B cell (primary cell): Measurements from ENCODE around the gene TXLNA. TPM values are rescaled to one million over a fixed set of nuclear protein-coding genes. Genes with fewer than 3 reads are reported as not detected.

ENCODE experiments used
- ATAC-seq: fragments of 200-7000 bp; cut with Tn5 transposase; one replicate; pipeline ENCODE4 v1.10.0; 2021; ENCODE audit warnings: low read depth, mild to moderate bottlenecking, moderate number of reproducible peaks, moderate library complexity
- CTCF ChIA-PET: fragments of 350-600 bp; sonication (Branson Sonifier 250); formaldehyde crosslinking; loops from one replicate; lab custom pipeline; 2021; ENCODE audit warnings: antibody characterized with exemption, inconsistent platforms; lab: Charles Lee
- POLR2A ChIA-PET: fragments of 350-600 bp; sonication (Branson Sonifier 250); formaldehyde crosslinking; loops from one replicate; lab custom pipeline; 2021; ENCODE audit warnings: antibody characterized with exemption; lab: Charles Lee
- DNase-seq: peaks from one replicate; pipeline ENCODE4 v3.0.0; 2013
- H2AFZ ChIP-seq: 2 replicates; pipeline ENCODE4 v1.6.1; 2012; ENCODE audit warnings: mild to moderate bottlenecking, low read depth, low read length; ENCODE audit not compliant: insufficient read depth, poor library complexity, severe bottlenecking
- H3K27ac ChIP-seq, 2 donors: 1 replicate in 1 of 2; 2 replicates in 1 of 2; pipeline ENCODE4 v1.5.1; 2012 to 2013; ENCODE audit warnings: low read length in 2 of 2, mild to moderate bottlenecking in 2 of 2, moderate library complexity in 1 of 2
- H3K27me3 ChIP-seq, 4 experiments: fragments of 200-600 bp in 1 of 4; sonication (generic) in 1 of 4; replicated peaks in 1 of 4; 1 replicate in 2 of 4; 2 replicates in 2 of 4; pipeline versions ENCODE4 v1.6.1 to v1.7.0; 2013 to 2016; ENCODE audit warnings: low read length in 3 of 4, mild to moderate bottlenecking in 2 of 4, mixed read lengths in 1 of 4, moderate library complexity in 1 of 4; ENCODE audit not compliant: insufficient read depth in 4 of 4, control insufficient read depth in 3 of 4; ENCODE audit errors: control extremely low read depth in 1 of 4
- H3K36me3 ChIP-seq, 2 experiments: replicated peaks in 1 of 2; 1 replicate in 1 of 2; 2 replicates in 1 of 2; pipeline versions ENCODE4 v1.6.1 to v1.7.1; 2013; ENCODE audit warnings: low read length in 1 of 2; ENCODE audit not compliant: insufficient read depth in 2 of 2, control insufficient read depth in 1 of 2; ENCODE audit errors: control extremely low read depth in 1 of 2, extremely low read depth in 1 of 2
- H3K4me1 ChIP-seq, 2 donors: fragments of 200-600 bp in 1 of 2; sonication (generic) in 1 of 2; 1 replicate in 1 of 2; 2 replicates in 1 of 2; pipeline versions ENCODE4 v1.5.1 to v1.6.1; 2013 to 2017; ENCODE audit warnings: low read length in 2 of 2; ENCODE audit not compliant: control insufficient read depth in 2 of 2, insufficient read depth in 2 of 2
- H3K4me2 ChIP-seq: replicated peaks from 2 replicates; pipeline ENCODE3; 2012; ENCODE audit warnings: mild to moderate bottlenecking, low read depth, low read length; ENCODE audit not compliant: poor library complexity, severe bottlenecking
- H3K4me3 ChIP-seq, 5 experiments: fragments of 200-600 bp in 1 of 5; sonication (generic) in 1 of 5; 1 replicate in 3 of 5; 2 replicates in 2 of 5; pipeline versions ENCODE4 v1.5.1 to v1.7.0; 2011 to 2016; ENCODE audit warnings: low read length in 4 of 5, mild to moderate bottlenecking in 4 of 5, low read depth in 2 of 5, control low read depth in 1 of 5, moderate library complexity in 1 of 5; ENCODE audit not compliant: insufficient read depth in 1 of 5; ENCODE audit errors: control extremely low read depth in 1 of 5, extremely low read depth in 1 of 5
- H3K79me2 ChIP-seq: fragments of 200-600 bp; sonication (generic); one replicate; pipeline ENCODE4 v1.6.0; 2016; ENCODE audit warnings: low read length; ENCODE audit not compliant: control insufficient read depth, insufficient read depth
- H3K9ac ChIP-seq: fragments of 200-600 bp; sonication (generic); 2 replicates; pipeline ENCODE4 v1.6.1; 2017; ENCODE audit warnings: mild to moderate bottlenecking, low read length, moderate library complexity
- H3K9me3 ChIP-seq, 3 donors: one replicate each; pipeline versions ENCODE4 v1.6.1 to v1.7.1; 2013; ENCODE audit warnings: low read length in 2 of 3; ENCODE audit not compliant: control insufficient read depth in 2 of 3, insufficient read depth in 1 of 3; ENCODE audit errors: control extremely low read depth in 1 of 3
- H4K20me1 ChIP-seq: 2 replicates; pipeline ENCODE4 v1.6.0; 2012; ENCODE audit warnings: mild to moderate bottlenecking, low read length; ENCODE audit not compliant: insufficient read depth, control insufficient read depth, poor library complexity, severe bottlenecking
- H3K27ac Mint-ChIP-seq: one replicate; pipeline ENCODE4 v1.8.0; 2021; ENCODE audit warnings: mixed read lengths
- H3K27me3 Mint-ChIP-seq: one replicate; pipeline ENCODE4 v1.8.0; 2021; ENCODE audit warnings: mixed read lengths
- H3K4me1 Mint-ChIP-seq: one replicate; pipeline ENCODE4 v1.8.0; 2021; ENCODE audit warnings: mixed read lengths
- H3K4me3 Mint-ChIP-seq: one replicate; pipeline ENCODE4 v1.8.0; 2021; ENCODE audit warnings: mixed read lengths
- H3K9me3 Mint-ChIP-seq: one replicate; pipeline ENCODE4 v1.8.0; 2022; ENCODE audit warnings: mixed read lengths; ENCODE audit not compliant: insufficient read depth
- EZH2 ChIP-seq: IDR thresholded peaks from 2 replicates; pipeline ENCODE4 v1.6.1; 2012; ENCODE audit warnings: borderline replicate concordance, low read depth, mild to moderate bottlenecking, moderate library complexity, low read length; ENCODE audit not compliant: insufficient read depth, poor library complexity, severe bottlenecking
- WGBS: methylation state at CpG from one replicate; pipeline ENCODE4 v1.1.5; 2013; ENCODE audit warnings: missing lambda C conversion rate; ENCODE audit not compliant: insufficient coverage; 5-methylcytosine and 5-hydroxymethylcytosine counted together
- intact Hi-C: fragments of 100-400 bp; cut with micrococcal nuclease; formaldehyde crosslinking; loops from one replicate; pipeline ENCODE4 v1.10.0; 2022
- polyA plus RNA-seq: library from polyadenylated mRNA; depleted of rRNA; stranded (reverse); fragments of >200 nt; gene quantifications from 2 replicates; pipeline ENCODE4 v1.2.3, GENCODE V29; 2012
- total RNA-seq, 2 donors: library from RNA; stranded (reverse); fragments of 120-200 nt in 1 of 2; gene quantifications; 1 replicate in 1 of 2; 2 replicates in 1 of 2; pipeline versions ENCODE4 v1.2.3 to v1.2.4, GENCODE V29; 2013 to 2022
- TF ChIP-seq, protein P1 (sequence below): fragments of 200-600 bp; IDR thresholded peaks from one replicate; pipeline ENCODE4 v1.8.0; 2022; ENCODE audit warnings: antibody characterized with exemption, mild to moderate bottlenecking

Gene TXLNA
- total and polyA plus RNA-seq, 2 donors (not counting 1 experiment from before 2014, with no cell fraction given) = 23.0 to 38.3 TPM

DNA sequence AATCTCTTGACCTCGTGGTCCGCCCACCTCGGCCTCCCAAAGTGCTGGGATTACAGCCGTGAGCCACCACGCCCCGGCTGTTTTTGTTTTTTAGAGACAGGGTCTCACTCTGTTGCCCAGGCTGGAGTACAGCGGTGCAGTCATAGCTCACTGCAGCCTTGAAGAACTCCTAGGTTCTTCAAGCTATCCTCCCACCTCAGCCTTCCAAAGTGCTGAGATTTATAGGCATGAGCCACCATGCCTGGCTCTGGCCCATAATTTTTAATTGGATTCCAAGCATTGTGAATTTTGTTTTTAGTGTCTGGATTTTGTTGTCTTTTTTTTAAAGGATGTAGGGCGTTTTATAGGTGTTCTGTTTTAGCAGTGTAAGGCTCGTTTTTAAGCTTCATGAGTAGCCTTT lies 28.6 kb upstream of the TXLNA start:
- TF ChIP-seq, protein P1, sequence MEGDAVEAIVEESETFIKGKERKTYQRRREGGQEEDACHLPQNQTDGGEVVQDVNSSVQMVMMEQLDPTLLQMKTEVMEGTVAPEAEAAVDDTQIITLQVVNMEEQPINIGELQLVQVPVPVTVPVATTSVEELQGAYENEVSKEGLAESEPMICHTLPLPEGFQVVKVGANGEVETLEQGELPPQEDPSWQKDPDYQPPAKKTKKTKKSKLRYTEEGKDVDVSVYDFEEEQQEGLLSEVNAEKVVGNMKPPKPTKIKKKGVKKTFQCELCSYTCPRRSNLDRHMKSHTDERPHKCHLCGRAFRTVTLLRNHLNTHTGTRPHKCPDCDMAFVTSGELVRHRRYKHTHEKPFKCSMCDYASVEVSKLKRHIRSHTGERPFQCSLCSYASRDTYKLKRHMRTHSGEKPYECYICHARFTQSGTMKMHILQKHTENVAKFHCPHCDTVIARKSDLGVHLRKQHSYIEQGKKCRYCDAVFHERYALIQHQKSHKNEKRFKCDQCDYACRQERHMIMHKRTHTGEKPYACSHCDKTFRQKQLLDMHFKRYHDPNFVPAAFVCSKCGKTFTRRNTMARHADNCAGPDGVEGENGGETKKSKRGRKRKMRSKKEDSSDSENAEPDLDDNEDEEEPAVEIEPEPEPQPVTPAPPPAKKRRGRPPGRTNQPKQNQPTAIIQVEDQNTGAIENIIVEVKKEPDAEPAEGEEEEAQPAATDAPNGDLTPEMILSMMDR = no peak
- TF ChIP-seq EZH2 = no peak
- Mint-ChIP-seq H3K4me3 (no peak overlapping the region), H3K27ac (no peak overlapping the region), H3K4me1 (peaks cover 8% of the 10 kb centered on the region), H3K27me3 (no peaks in the 10 kb centered on the region), H3K9me3 (peaks cover 3% of the 10 kb centered on the region)
- 97% methylated on average over 7 of the region's 9 CpGs for WGBS
- H3K27me3 ChIP-seq = no peaks in the 10 kb centered on the region
- intact Hi-C loops = no loop called here
- CTCF ChIA-PET = interaction anchor here (0.6 to 1.1 kb wide), 3 partner anchors 42 to 370 kb away, joined by 3 to 4 read pairs (median 3); no protein-coding TSS in a partner anchor
- H4K20me1 ChIP-seq = peaks cover 68% of the 10 kb centered on the region
- H3K4me2 ChIP-seq = no peak overlapping the region
- peaks cover 80% of the 10 kb centered on the region for H3K79me2 ChIP-seq
- H3K27ac ChIP-seq = no peak overlapping the region
- POLR2A ChIA-PET = no interaction called here
- DNase-seq = no peak
- no peaks in the 10 kb centered on the region for H3K4me1 ChIP-seq
- H3K9me3 ChIP-seq = peaks cover 2 to 25% (median 14%) of the 10 kb centered on the region in 3 donors
- no peak overlapping the region for H2AFZ ChIP-seq
- no peak overlapping the region for H3K9ac ChIP-seq
- H3K36me3 ChIP-seq = peaks cover 2 to 16% of the 10 kb centered on the region in 2 experiments
- H3K4me3 ChIP-seq = no peak overlapping the region
- no peak for ATAC-seq

DNA sequence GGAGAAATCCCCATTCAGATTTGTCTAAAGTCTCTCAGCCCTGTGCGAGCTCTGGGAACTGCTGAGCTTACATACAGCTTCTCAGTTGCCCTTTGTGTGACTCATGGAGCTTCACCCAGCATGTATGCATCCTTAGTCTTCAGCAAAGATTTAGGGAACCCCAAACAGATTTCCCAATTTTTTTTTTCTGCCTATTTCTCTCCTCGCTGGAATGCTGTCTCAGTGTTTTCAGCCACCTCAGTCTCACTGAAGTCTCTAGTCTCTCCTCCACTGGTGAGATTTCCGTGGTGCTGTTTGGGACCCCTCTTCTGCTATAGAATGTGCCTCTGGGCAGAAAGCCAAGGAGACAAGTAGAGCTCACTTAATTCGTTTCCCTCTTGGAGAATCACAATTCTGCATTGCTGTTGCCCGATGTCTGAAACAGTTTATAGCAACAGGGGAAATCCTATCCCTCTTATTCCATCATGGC lies 28.1 kb upstream of the TXLNA start:
- H4K20me1 ChIP-seq = peaks cover 73% of the 10 kb centered on the region
- H3K4me1 Mint-ChIP-seq = peaks cover 5% of the 10 kb centered on the region
- no peaks in the 10 kb centered on the region for H3K4me1 ChIP-seq
- ATAC-seq (no peak), DNase-seq (no peak)
- H3K27ac ChIP-seq = no peak overlapping the region
- H3K9ac ChIP-seq = no peak overlapping the region
- ChIA-PET CTCF (no interaction called here), POLR2A (no interaction called here)
- H3K79me2 ChIP-seq = peaks cover 83% of the 10 kb centered on the region
- WGBS = 92% methylated on average over 4 of the region's 5 CpGs
- intact Hi-C loops = no loop called here
- no peaks in the 10 kb centered on the region for H3K27me3 ChIP-seq
- H3K4me2 ChIP-seq = no peak overlapping the region
- no peak overlapping the region for H3K4me3 ChIP-seq
- TF ChIP-seq, protein P1 = no peak
- H2AFZ ChIP-seq = no peak overlapping the region
- H3K27me3 Mint-ChIP-seq = no peaks in the 10 kb centered on the region
- H3K36me3 ChIP-seq = peaks cover 5 to 21% of the 10 kb centered on the region in 2 experiments
- no peak overlapping the region for H3K27ac Mint-ChIP-seq
- H3K4me3 Mint-ChIP-seq = no peak overlapping the region
- H3K9me3 Mint-ChIP-seq = peaks cover 3% of the 10 kb centered on the region
- H3K9me3 ChIP-seq = peaks cover 2 to 25% (median 14%) of the 10 kb centered on the region in 3 donors
